Colonic mucosa (tissue), 4 donors: Measurements from ENCODE around the gene CHMP2A. TPM values are rescaled to one million over a fixed set of nuclear protein-coding genes. Genes with fewer than 3 reads are reported as not detected.

Experiments used
- DNase-seq: peaks from one replicate; pipeline ENCODE4 v3.0.0-alpha.2; 2020
- H3K27ac ChIP-seq: fragments of 200-600 bp; one replicate; pipeline ENCODE4 v1.8.0; 2021
- H3K27me3 ChIP-seq: fragments of 200-600 bp; one replicate; pipeline ENCODE4 v1.8.0; 2021
- H3K36me3 ChIP-seq: fragments of 200-600 bp; one replicate; pipeline ENCODE4 v1.8.0; 2021
- H3K4me1 ChIP-seq: fragments of 200-600 bp; one replicate; pipeline ENCODE4 v1.8.0; 2021; ENCODE audit warnings: mild to moderate bottlenecking
- H3K4me3 ChIP-seq: fragments of 200-600 bp; one replicate; pipeline ENCODE4 v1.8.0; 2021
- H3K9ac ChIP-seq, 2 donors: one replicate each; pipeline ENCODE4 v1.7.0; 2013; ENCODE audit warnings: control low read depth in 2 of 2, low read depth in 2 of 2, low read length in 2 of 2
- H3K9me3 ChIP-seq: fragments of 200-600 bp; one replicate; pipeline ENCODE4 v1.8.0; 2021
- CTCF ChIP-seq: fragments of 200-600 bp; IDR thresholded peaks from one replicate; pipeline ENCODE4 v1.8.0; 2022; ENCODE audit warnings: antibody characterized with exemption, mild to moderate bottlenecking
- intact Hi-C: fragments of 100-400 bp; cut with DNase I; formaldehyde crosslinking; loops from one replicate; pipeline ENCODE4 v1.14.1; 2022
- total RNA-seq, 2 donors: library from RNA; stranded (reverse); fragmentation: NEBNext Ultra II Directional in 1 of 2; extraction: Animal tissue kit (Norgen Biotek cat#: 25700) in 1 of 2; gene quantifications; one replicate each; pipeline ENCODE4 v1.2.1, GENCODE V29; 2021
- donor health status: healthy.
- donor health status: DM: no; HTN: no; CAD: no.
- donor health status: DM: no; HTN: no; CAD: no.

CHMP2A gene
- total RNA-seq, 2 donors from 2014 or later, result 176 to 183 TPM

GRCh38 chr19:58557221-58558065 is 2.5 kb upstream of the CHMP2A start:
- peaks cover 7% of the 10 kb centered on the region for H3K36me3 ChIP-seq
- peak overlapping the region; percentile 100 for H3K27ac ChIP-seq
- no peaks in the 10 kb centered on the region for H3K27me3 ChIP-seq
- intact Hi-C loops, result no loop called here
- no peak for TF ChIP-seq CTCF
- DNase-seq, result peak; percentile 24
- no peaks in the 10 kb centered on the region for H3K9me3 ChIP-seq
- H3K9ac ChIP-seq, result peak overlapping the region; percentile 85 to 98
- H3K4me1 ChIP-seq, result peaks cover 31% of the 10 kb centered on the region
- H3K4me3 ChIP-seq, result peak overlapping the region; percentile 64

- peak overlapping the region; percentile 64 for H3K4me3 ChIP-seq
- no peak overlapping the region for H3K27ac ChIP-seq
- intact Hi-C loops, result no loop called here
- H3K4me1 ChIP-seq, result peaks cover 23% of the 10 kb centered on the region
- H3K9me3 ChIP-seq, result no peaks in the 10 kb centered on the region
- TF ChIP-seq CTCF, result no peak
- H3K9ac ChIP-seq, result peak overlapping the region; percentile 85 to 98
- DNase-seq, result peak; percentile 22
- peaks cover 7% of the 10 kb centered on the region for H3K36me3 ChIP-seq
- no peaks in the 10 kb centered on the region for H3K27me3 ChIP-seq
These were observed 1.8 kb upstream of the CHMP2A start for GRCh38 chr19:58556622-58557220.

- peak; percentile 31 for DNase-seq
- peaks cover 20% of the 10 kb centered on the region for H3K4me1 ChIP-seq
- peak overlapping the region; percentile 80 for H3K4me3 ChIP-seq
- intact Hi-C loops, result no loop called here
- no peak for TF ChIP-seq CTCF
- H3K9me3 ChIP-seq, result no peaks in the 10 kb centered on the region
- H3K36me3 ChIP-seq, result peaks cover 7% of the 10 kb centered on the region
- no peaks in the 10 kb centered on the region for H3K27me3 ChIP-seq
- H3K27ac ChIP-seq, result no peak overlapping the region
- peak overlapping the region in 1 of 2 donors; percentile 16 for H3K9ac ChIP-seq
These were observed 1.2 kb upstream of the CHMP2A start for GRCh38 chr19:58555920-58556621.

- peak overlapping the region; percentile 71 to 95 for H3K9ac ChIP-seq
- H3K9me3 ChIP-seq, result no peaks in the 10 kb centered on the region
- H3K4me1 ChIP-seq, result peaks cover 20% of the 10 kb centered on the region
- peak; percentile 29 for DNase-seq
- H3K4me3 ChIP-seq, result peak overlapping the region; percentile 80
- peaks cover 11% of the 10 kb centered on the region for H3K36me3 ChIP-seq
- no peak for TF ChIP-seq CTCF
- no peaks in the 10 kb centered on the region for H3K27me3 ChIP-seq
- H3K27ac ChIP-seq, result peak overlapping the region; percentile 96
- intact Hi-C loops, result no loop called here
These were observed 522 bp upstream of the CHMP2A start for GRCh38 chr19:58555369-58555885.

- H3K36me3 ChIP-seq, result peaks cover 24% of the 10 kb centered on the region
- no peaks in the 10 kb centered on the region for H3K9me3 ChIP-seq
- no peaks in the 10 kb centered on the region for H3K27me3 ChIP-seq
- peaks cover 20% of the 10 kb centered on the region for H3K4me1 ChIP-seq
- TF ChIP-seq CTCF, result no peak
- peak overlapping the region; percentile 96 for H3K27ac ChIP-seq
- H3K9ac ChIP-seq, result peak overlapping the region; percentile 94 to 95
- intact Hi-C loops, result no loop called here
- peak overlapping the region; percentile 80 for H3K4me3 ChIP-seq
- no peak for DNase-seq
These were observed 959 bp downstream of the CHMP2A start for GRCh38 chr19:58553799-58554493.
